ENCODE results near the gene HK3. TPM values are rescaled to one million over a fixed set of nuclear protein-coding genes. Genes with fewer than 3 reads are reported as not detected.

The HK3 gene
- total RNA-seq, 3 donors from 2014 or later = 2.5 to 5.0 (median 4.3) TPM

- H3K27me3 ChIP-seq = no peaks in the 10 kb centered on the region
- DNase-seq (ENCODE audit: low spot score in 2 of 2) = no peak
- H3K27ac ChIP-seq = no peak overlapping the region
- no peak overlapping the region for H3K4me3 ChIP-seq
- H3K4me1 ChIP-seq = no peaks in the 10 kb centered on the region
- intact Hi-C loops (cut with DNase I; ENCODE audit: low total_unique reads) = no loop called here
- TF ChIP-seq POLR2A (IDR thresholded peaks at IDR 0.05) (no peak), POLR2AphosphoS5 (IDR thresholded peaks at IDR 0.05) (no peak), CTCF (IDR thresholded peaks at IDR 0.05) (no peak)
- H3K36me3 ChIP-seq = no peaks in the 10 kb centered on the region
- H3K9me3 ChIP-seq = no peaks in the 10 kb centered on the region
Measured at GRCh38 chr5:176927562-176927961, 28.4 kb upstream of the HK3 start.

GRCh38 chr5:176922817-176923216 is 23.7 kb upstream of the HK3 start:
- no peak overlapping the region for H3K27ac ChIP-seq
- DNase-seq (ENCODE audit: low spot score in 2 of 2) = no peak
- intact Hi-C loops (cut with DNase I; ENCODE audit: low total_unique reads) = loop anchor here (5.0 kb wide), 1 partner anchor 254 kb away; no protein-coding TSS in a partner anchor
- H3K4me3 ChIP-seq = no peak overlapping the region
- no peaks in the 10 kb centered on the region for H3K27me3 ChIP-seq
- no peaks in the 10 kb centered on the region for H3K9me3 ChIP-seq
- no peaks in the 10 kb centered on the region for H3K4me1 ChIP-seq
- no peaks in the 10 kb centered on the region for H3K36me3 ChIP-seq
- TF ChIP-seq POLR2A (IDR thresholded peaks at IDR 0.05) = no peak
- no peak for TF ChIP-seq CTCF (IDR thresholded peaks at IDR 0.05)
- no peak for TF ChIP-seq POLR2AphosphoS5 (IDR thresholded peaks at IDR 0.05)

GRCh38 chr5:176921714-176922113 is 22.6 kb upstream of the HK3 start:
- H3K4me1 ChIP-seq = no peaks in the 10 kb centered on the region
- no peaks in the 10 kb centered on the region for H3K36me3 ChIP-seq
- H3K4me3 ChIP-seq = no peak overlapping the region
- H3K27me3 ChIP-seq = no peaks in the 10 kb centered on the region
- H3K9me3 ChIP-seq = no peaks in the 10 kb centered on the region
- no peak for TF ChIP-seq POLR2A (IDR thresholded peaks at IDR 0.05)
- no peak for TF ChIP-seq POLR2AphosphoS5 (IDR thresholded peaks at IDR 0.05)
- TF ChIP-seq CTCF (IDR thresholded peaks at IDR 0.05) = no peak
- intact Hi-C loops (cut with DNase I; ENCODE audit: low total_unique reads) = loop anchor here (5.0 kb wide), 1 partner anchor 256 kb away; no protein-coding TSS in a partner anchor
- H3K27ac ChIP-seq = no peak overlapping the region
- DNase-seq (ENCODE audit: low spot score in 2 of 2) = no peak

GRCh38 chr5:176918613-176919012 is 19.5 kb upstream of the HK3 start:
- Histone ChIP-seq H3K27me3 (no peaks in the 10 kb centered on the region), H3K4me3 (no peak overlapping the region), H3K9me3 (no peaks in the 10 kb centered on the region), H3K36me3 (no peaks in the 10 kb centered on the region), H3K4me1 (no peaks in the 10 kb centered on the region), H3K27ac (no peak overlapping the region)
- intact Hi-C loops (cut with DNase I; ENCODE audit: low total_unique reads) = no loop called here
- DNase-seq (ENCODE audit: low spot score in 2 of 2) = no peak
- TF ChIP-seq CTCF (IDR thresholded peaks at IDR 0.05) (no peak), POLR2A (IDR thresholded peaks at IDR 0.05) (no peak), POLR2AphosphoS5 (IDR thresholded peaks at IDR 0.05) (no peak)

- Histone ChIP-seq H3K27ac (no peak overlapping the region), H3K4me3 (no peak overlapping the region), H3K4me1 (no peaks in the 10 kb centered on the region), H3K9me3 (no peaks in the 10 kb centered on the region), H3K36me3 (no peaks in the 10 kb centered on the region), H3K27me3 (no peaks in the 10 kb centered on the region)
- TF ChIP-seq CTCF (IDR thresholded peaks at IDR 0.05) = no peak
- TF ChIP-seq POLR2AphosphoS5 (IDR thresholded peaks at IDR 0.05) = no peak
- no peak for TF ChIP-seq POLR2A (IDR thresholded peaks at IDR 0.05)
- intact Hi-C loops (cut with DNase I; ENCODE audit: low total_unique reads) = no loop called here
- no peak for DNase-seq (ENCODE audit: low spot score in 2 of 2)
Measured at GRCh38 chr5:176916337-176916736, 17.2 kb upstream of the HK3 start.
